GM18499 (cell line): Measurements from ENCODE around the gene PPDPF.
"Not testable (repeated sequence)": the region's sequence is repeated elsewhere in the genome, so short reads cannot be mapped to it uniquely, and the experiment has no call there.

Experiments used
- ATAC-seq: cut with Tn5 transposase; IDR thresholded peaks from one replicate; pipeline ENCODE4 v1.9.1; 2021; ENCODE audit warnings: moderate number of reproducible peaks; ENCODE audit not compliant: insufficient read depth, unreplicated experiment

PPDPF gene

GRCh38 chr20:63499338-63499969, 21.1 kb upstream of the PPDPF start:
- ATAC-seq, result no peak

- no peak for ATAC-seq
These were observed 20.2 kb upstream of the PPDPF start for GRCh38 chr20:63500151-63500901.

GRCh38 chr20:63500902-63501817, 19.4 kb upstream of the PPDPF start:
- ATAC-seq, result no peak

- ATAC-seq, result no peak
These were observed 18.5 kb upstream of the PPDPF start for GRCh38 chr20:63501818-63502670.

- no peak for ATAC-seq
These were observed 17.8 kb upstream of the PPDPF start for GRCh38 chr20:63502671-63503172.

GRCh38 chr20:63503524-63503923, 17.0 kb upstream of the PPDPF start:
- no peak for ATAC-seq

GRCh38 chr20:63504642-63505041, 15.9 kb upstream of the PPDPF start:
- ATAC-seq, result no peak

GRCh38 chr20:63505281-63505680, 15.3 kb upstream of the PPDPF start:
- no peak for ATAC-seq

GRCh38 chr20:63505723-63506122, 14.8 kb upstream of the PPDPF start:
- no peak for ATAC-seq

- ATAC-seq, result no peak
These were observed 13.4 kb upstream of the PPDPF start for GRCh38 chr20:63507083-63507743.

- ATAC-seq, result no peak
These were observed 12.3 kb upstream of the PPDPF start for GRCh38 chr20:63508072-63508768.

- no peak for ATAC-seq
These were observed 11.4 kb upstream of the PPDPF start for GRCh38 chr20:63509088-63509564.

GRCh38 chr20:63513207-63513606, 7.4 kb upstream of the PPDPF start:
- ATAC-seq, result no peak

GRCh38 chr20:63514520-63514919, 6.0 kb upstream of the PPDPF start:
- ATAC-seq, result not testable (repeated sequence)

- no peak for ATAC-seq
These were observed 2.9 kb upstream of the PPDPF start for GRCh38 chr20:63517376-63518309.

GRCh38 chr20:63518351-63518861, 2.2 kb upstream of the PPDPF start:
- ATAC-seq, result no peak

- no peak for ATAC-seq
These were observed 1.5 kb upstream of the PPDPF start for GRCh38 chr20:63518946-63519667.
